ENCODE measurements around the gene CYP2W1.

- no peak for TF ChIP-seq POLR2A (IDR thresholded peaks at IDR 0.05; ENCODE audit: low read depth, low read length)
- no peak for TF ChIP-seq POLR2AphosphoS5 (IDR thresholded peaks at IDR 0.05; ENCODE audit: low read depth, low read length)
Observed at GRCh38 chr7:979151-979550, 3.8 kb upstream of the CYP2W1 start.

Data from GM12892 (cell line).